Peyer's patch (tissue), 4 donors: Measurements from ENCODE around the gene LARP1. TPM values are rescaled to one million over a fixed set of nuclear protein-coding genes. Genes with fewer than 3 reads are reported as not detected.
A peak's percentile ranks its signal among the peaks of the same experiment; 100 is the strongest.
"Not testable (repeated sequence)": the region's sequence is repeated elsewhere in the genome, so short reads cannot be mapped to it uniquely, and the experiment has no call there.

Source experiments
- DNase-seq, 3 donors: peaks; one replicate each; pipeline ENCODE4 v3.0.0-alpha.2; 2017 to 2019
- H3K27ac ChIP-seq, 4 donors: fragments of 200-600 bp; sonication (generic); one replicate each; pipeline ENCODE4 v1.5.1; 2016 to 2019
- H3K27me3 ChIP-seq, 2 donors: fragments of 200-600 bp; sonication (generic); one replicate each; pipeline ENCODE4 v1.5.1; 2019
- H3K36me3 ChIP-seq, 3 donors: fragments of 200-600 bp; sonication (generic); one replicate each; pipeline ENCODE4 v1.5.1; 2016 to 2019
- H3K4me1 ChIP-seq, 4 donors: fragments of 200-600 bp; sonication (generic); one replicate each; pipeline ENCODE4 v1.5.1; 2016 to 2019
- H3K4me3 ChIP-seq, 4 donors: fragments of 200-600 bp; sonication (generic); 1 replicate in 3 of 4; 2 replicates in 1 of 4; pipeline ENCODE4 v1.5.1; 2016 to 2019; ENCODE audit warnings: mild to moderate bottlenecking in 1 of 4
- H3K9me3 ChIP-seq, 4 donors: fragments of 200-600 bp; sonication (generic); one replicate each; pipeline ENCODE4 v1.5.1; 2016 to 2019; ENCODE audit warnings: mild to moderate bottlenecking in 1 of 4
- CTCF ChIP-seq, 6 experiments: fragments of 450-650 bp in 4 of 6; fragments of 200-600 bp in 2 of 6; sonication (generic) in 1 of 6; IDR thresholded peaks; one replicate each; pipeline ENCODE4 v1.5.1; 2017 to 2019; ENCODE audit warnings: antibody characterized with exemption in 6 of 6, mild to moderate bottlenecking in 3 of 6, moderate library complexity in 1 of 6
- POLR2A ChIP-seq, 2 donors: fragments of 450-650 bp; IDR thresholded peaks; one replicate each; pipeline ENCODE4 v1.5.1; 2017; ENCODE audit warnings: antibody characterized with exemption in 2 of 2, mild to moderate bottlenecking in 2 of 2, moderate library complexity in 2 of 2
- total RNA-seq, 4 donors: library from RNA; depleted of rRNA; stranded (reverse); fragments of >200 nt; gene quantifications; one replicate each; pipeline ENCODE4 v1.1.0, GENCODE V29; 2016

The LARP1 gene
- total RNA-seq, 4 donors from 2014 or later = 84.1 to 177 (median 127) TPM

- peaks cover 0 to 13% (median 5%) of the 10 kb centered on the region in 4 donors for H3K4me1 ChIP-seq
- TF ChIP-seq POLR2A (IDR thresholded peaks at IDR 0.05) = no peak
- TF ChIP-seq CTCF (IDR thresholded peaks at IDR 0.05) = no peak
- DNase-seq = no peak
- no peaks in the 10 kb centered on the region for H3K27me3 ChIP-seq
- H3K4me3 ChIP-seq = no peak overlapping the region
- H3K36me3 ChIP-seq = no peaks in the 10 kb centered on the region
- no peak overlapping the region for H3K27ac ChIP-seq
- H3K9me3 ChIP-seq = no peaks in the 10 kb centered on the region
Measured at GRCh38 chr5:154749491-154749890, 5.7 kb upstream of the LARP1 start.

GRCh38 chr5:154750641-154751040, 4.5 kb upstream of the LARP1 start:
- not testable (repeated sequence) for H3K27me3 ChIP-seq, H3K36me3 ChIP-seq, H3K27ac ChIP-seq, DNase-seq, H3K4me3 ChIP-seq, H3K9me3 ChIP-seq
- peaks cover 0 to 13% (median 5%) of the 10 kb centered on the region in 4 donors for H3K4me1 ChIP-seq

- no peak for DNase-seq
- peaks cover 0 to 13% (median 5%) of the 10 kb centered on the region in 4 donors for H3K4me1 ChIP-seq
- H3K9me3 ChIP-seq = no peaks in the 10 kb centered on the region
- no peak overlapping the region for H3K4me3 ChIP-seq
- H3K36me3 ChIP-seq = no peaks in the 10 kb centered on the region
- H3K27me3 ChIP-seq = no peaks in the 10 kb centered on the region
- no peak for TF ChIP-seq CTCF (IDR thresholded peaks at IDR 0.05)
- TF ChIP-seq POLR2A (IDR thresholded peaks at IDR 0.05) = no peak
- H3K27ac ChIP-seq = peak overlapping the region in 1 of 4 donors; percentile 95
Measured at GRCh38 chr5:154751854-154752253, 3.3 kb upstream of the LARP1 start.

GRCh38 chr5:154753792-154754191, 1.4 kb upstream of the LARP1 start:
- peak overlapping the region; percentile 91 to 99 (median 94) for H3K27ac ChIP-seq
- H3K36me3 ChIP-seq = no peaks in the 10 kb centered on the region
- H3K27me3 ChIP-seq = no peaks in the 10 kb centered on the region
- peak in 2 of 3 donors; percentile 30 to 74 for DNase-seq
- peak overlapping the region in 1 of 4 donors; percentile 62 for H3K4me3 ChIP-seq
- no peak for TF ChIP-seq POLR2A (IDR thresholded peaks at IDR 0.05)
- peaks cover 0 to 20% (median 13%) of the 10 kb centered on the region in 4 donors for H3K4me1 ChIP-seq
- H3K9me3 ChIP-seq = no peaks in the 10 kb centered on the region

GRCh38 chr5:154754460-154755360, 467 bp upstream of the LARP1 start:
- peak; percentile 99 to 100 (median 100) for DNase-seq
- TF ChIP-seq CTCF (IDR thresholded peaks at IDR 0.05) = peak; percentile 22 to 67 (median 52)
- TF ChIP-seq POLR2A (IDR thresholded peaks at IDR 0.05) = peak; percentile 19 to 55
- Histone ChIP-seq H3K36me3 (no peaks in the 10 kb centered on the region), H3K4me3 (peak overlapping the region; percentile 81 to 99 (median 93)), H3K4me1 (peaks cover 0 to 28% (median 16%) of the 10 kb centered on the region in 4 donors), H3K27ac (peak overlapping the region; percentile 93 to 99 (median 96)), H3K9me3 (no peaks in the 10 kb centered on the region), H3K27me3 (no peaks in the 10 kb centered on the region)

GRCh38 chr5:154756009-154756867, 1.1 kb downstream of the LARP1 start:
- peaks cover 5 to 41% (median 30%) of the 10 kb centered on the region in 4 donors for H3K4me1 ChIP-seq

More at GRCh38 chr5:154756009-154756867, 1.1 kb downstream of the LARP1 start:
- Histone ChIP-seq H3K4me3 (peak overlapping the region; percentile 81 to 99 (median 93)), H3K36me3 (no peaks in the 10 kb centered on the region), H3K27me3 (no peaks in the 10 kb centered on the region), H3K27ac (peak overlapping the region; percentile 93 to 99 (median 96)), H3K9me3 (no peaks in the 10 kb centered on the region)
- TF ChIP-seq POLR2A (IDR thresholded peaks at IDR 0.05) (no peak), CTCF (IDR thresholded peaks at IDR 0.05) (no peak)
- DNase-seq = peak; percentile 53 to 78 (median 70)
